BJ (cell line): ENCODE results near the gene LRRC9. TPM values are rescaled to one million over a fixed set of nuclear protein-coding genes. Genes with fewer than 3 reads are reported as not detected.
"Not testable (repeated sequence)": the region's sequence is repeated elsewhere in the genome, so short reads cannot be mapped to it uniquely, and the experiment has no call there.

Experiments used
- CTCF ChIA-PET: fragments of 350-600 bp; formaldehyde crosslinking; extraction: SDS; loops from one replicate; lab custom pipeline; 2021; ENCODE audit warnings: antibody characterized with exemption, inconsistent platforms; lab: Yijun Ruan, JAX
- POLR2A ChIA-PET: fragments of 300-600 bp; sonication (Branson Sonifier 250); formaldehyde crosslinking; extraction: SDS; loops from one replicate; lab custom pipeline; 2021; ENCODE audit warnings: antibody characterized with exemption; lab: Charles Lee
- DNase-seq: peaks from one replicate; pipeline ENCODE4 v3.0.0-alpha.2; 2011; ENCODE audit warnings: low read depth
- H3K27me3 ChIP-seq: 2 replicates; pipeline ENCODE4 v1.6.0; 2011; ENCODE audit warnings: low read length; ENCODE audit not compliant: control insufficient read depth, insufficient read depth
- H3K36me3 ChIP-seq: 2 replicates; pipeline ENCODE4 v1.5.1; 2011; ENCODE audit warnings: low read length; ENCODE audit not compliant: control insufficient read depth, insufficient read depth
- H3K4me3 ChIP-seq: 2 replicates; pipeline ENCODE4 v1.5.1; 2011; ENCODE audit warnings: low read depth, mild to moderate bottlenecking, control low read depth, low read length
- polyA plus RNA-seq: library from polyadenylated mRNA; depleted of rRNA; stranded (reverse); fragments of >200 nt; gene quantifications from 2 replicates; pipeline ENCODE4 v1.2.3, GENCODE V29; 2011
- TF ChIP-seq, protein P1 (sequence below): IDR thresholded peaks from 2 replicates; pipeline ENCODE4 v1.5.1; 2011; ENCODE audit warnings: low read depth, mild to moderate bottlenecking, control low read depth, inconsistent platforms, low read length, moderate library complexity; ENCODE audit not compliant: insufficient read depth

Gene LRRC9
- polyA plus RNA-seq, 1 experiment, result not detected

DNA sequence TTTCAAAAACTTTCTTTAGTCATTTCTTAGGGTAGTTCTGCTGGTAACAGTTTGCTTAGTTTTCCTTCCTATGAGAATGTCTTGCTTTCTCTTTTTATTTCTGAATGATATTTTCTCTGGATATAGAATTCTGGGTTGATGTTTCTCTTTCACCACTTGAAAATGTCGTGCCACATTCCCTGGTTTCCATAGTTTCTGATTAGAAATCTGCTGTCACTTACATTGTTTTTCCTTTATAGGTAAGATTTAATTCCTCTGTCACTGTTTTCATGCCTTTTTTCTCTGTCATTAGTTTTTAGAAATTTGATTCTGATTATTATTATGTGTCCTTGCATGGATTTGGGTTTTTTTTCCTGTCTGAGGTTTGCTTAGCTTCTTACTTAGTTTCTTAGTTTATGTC lies 94.5 kb downstream of the LRRC9 start:
- DNase-seq, result no peak
- ChIA-PET CTCF (no interaction called here), POLR2A (no interaction called here)
- Histone ChIP-seq H3K36me3 (no peaks in the 10 kb centered on the region), H3K27me3 (no peaks in the 10 kb centered on the region), H3K4me3 (no peak overlapping the region)
- TF ChIP-seq, protein P1, sequence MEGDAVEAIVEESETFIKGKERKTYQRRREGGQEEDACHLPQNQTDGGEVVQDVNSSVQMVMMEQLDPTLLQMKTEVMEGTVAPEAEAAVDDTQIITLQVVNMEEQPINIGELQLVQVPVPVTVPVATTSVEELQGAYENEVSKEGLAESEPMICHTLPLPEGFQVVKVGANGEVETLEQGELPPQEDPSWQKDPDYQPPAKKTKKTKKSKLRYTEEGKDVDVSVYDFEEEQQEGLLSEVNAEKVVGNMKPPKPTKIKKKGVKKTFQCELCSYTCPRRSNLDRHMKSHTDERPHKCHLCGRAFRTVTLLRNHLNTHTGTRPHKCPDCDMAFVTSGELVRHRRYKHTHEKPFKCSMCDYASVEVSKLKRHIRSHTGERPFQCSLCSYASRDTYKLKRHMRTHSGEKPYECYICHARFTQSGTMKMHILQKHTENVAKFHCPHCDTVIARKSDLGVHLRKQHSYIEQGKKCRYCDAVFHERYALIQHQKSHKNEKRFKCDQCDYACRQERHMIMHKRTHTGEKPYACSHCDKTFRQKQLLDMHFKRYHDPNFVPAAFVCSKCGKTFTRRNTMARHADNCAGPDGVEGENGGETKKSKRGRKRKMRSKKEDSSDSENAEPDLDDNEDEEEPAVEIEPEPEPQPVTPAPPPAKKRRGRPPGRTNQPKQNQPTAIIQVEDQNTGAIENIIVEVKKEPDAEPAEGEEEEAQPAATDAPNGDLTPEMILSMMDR, result no peak

DNA sequence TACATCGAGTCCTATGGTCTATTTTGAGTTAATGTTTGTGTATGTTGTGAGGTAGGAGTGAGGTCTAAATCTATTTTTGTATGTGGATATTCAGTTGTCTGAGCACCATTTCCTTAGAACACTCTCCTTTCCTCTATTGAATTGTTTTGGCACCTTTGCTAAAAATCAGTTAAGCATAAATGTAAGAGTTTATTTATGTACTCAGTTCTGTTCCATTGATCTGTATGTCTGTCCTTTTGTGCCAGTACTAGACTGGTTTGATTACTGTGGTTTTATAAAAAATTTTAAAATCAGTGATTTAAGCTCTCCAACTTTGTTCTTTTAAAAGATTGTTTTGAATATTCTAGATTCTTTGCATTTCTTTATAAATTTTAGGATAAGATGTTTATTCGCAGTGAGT lies 101.7 kb downstream of the LRRC9 start:
- POLR2A ChIA-PET, result no interaction called here
- CTCF ChIA-PET, result no interaction called here
- Histone ChIP-seq H3K4me3 (no peak overlapping the region), H3K27me3 (no peaks in the 10 kb centered on the region), H3K36me3 (no peaks in the 10 kb centered on the region)
- TF ChIP-seq, protein P1, result no peak
- no peak for DNase-seq

DNA sequence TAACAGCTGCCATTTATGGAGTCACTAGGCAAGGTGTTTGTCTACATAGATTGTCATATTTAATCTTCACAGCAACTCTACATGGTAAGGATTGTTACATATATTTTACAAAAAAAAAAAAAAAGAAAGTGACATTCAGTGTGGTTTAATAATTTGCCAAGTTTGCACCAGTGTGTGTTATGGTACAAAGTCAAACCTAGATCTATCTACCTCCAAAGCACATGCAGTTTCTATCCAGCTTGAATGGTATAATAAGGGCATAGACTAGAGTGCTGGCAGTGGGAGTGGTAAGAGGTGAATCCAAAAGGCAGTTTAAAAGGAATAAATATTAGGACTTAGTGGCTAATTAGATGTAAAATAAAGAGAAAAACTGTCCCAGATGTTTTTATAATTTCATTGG lies 105.6 kb downstream of the LRRC9 start:
- DNase-seq, result no peak
- ChIA-PET CTCF (no interaction called here), POLR2A (no interaction called here)
- TF ChIP-seq, protein P1, result no peak
- Histone ChIP-seq H3K36me3 (no peaks in the 10 kb centered on the region), H3K4me3 (no peak overlapping the region), H3K27me3 (no peaks in the 10 kb centered on the region)

DNA sequence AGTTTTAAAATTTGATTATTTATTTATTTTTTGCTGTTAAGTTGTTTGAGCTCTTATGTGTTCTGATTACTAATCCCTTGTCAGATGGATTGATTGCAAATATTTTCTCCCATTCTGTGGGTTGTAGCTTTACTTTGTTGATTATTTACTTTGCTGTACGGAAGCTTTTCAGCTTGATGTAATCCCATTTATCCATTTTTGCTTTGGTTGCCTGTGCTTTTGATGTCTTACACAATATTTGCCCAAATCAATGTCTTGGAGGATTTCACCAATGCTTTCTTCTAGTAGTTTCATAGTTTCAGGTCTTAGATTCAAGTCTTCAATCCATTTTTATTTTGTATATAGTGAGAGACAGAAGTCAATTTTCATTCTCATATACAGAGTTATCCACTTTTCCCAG lies 115.2 kb downstream of the LRRC9 start:
- ChIA-PET CTCF (no interaction called here), POLR2A (no interaction called here)
- TF ChIP-seq, protein P1, result no peak
- H3K27me3 ChIP-seq, result no peaks in the 10 kb centered on the region
- H3K36me3 ChIP-seq, result no peaks in the 10 kb centered on the region
- no peak for DNase-seq
- no peak overlapping the region for H3K4me3 ChIP-seq

DNA sequence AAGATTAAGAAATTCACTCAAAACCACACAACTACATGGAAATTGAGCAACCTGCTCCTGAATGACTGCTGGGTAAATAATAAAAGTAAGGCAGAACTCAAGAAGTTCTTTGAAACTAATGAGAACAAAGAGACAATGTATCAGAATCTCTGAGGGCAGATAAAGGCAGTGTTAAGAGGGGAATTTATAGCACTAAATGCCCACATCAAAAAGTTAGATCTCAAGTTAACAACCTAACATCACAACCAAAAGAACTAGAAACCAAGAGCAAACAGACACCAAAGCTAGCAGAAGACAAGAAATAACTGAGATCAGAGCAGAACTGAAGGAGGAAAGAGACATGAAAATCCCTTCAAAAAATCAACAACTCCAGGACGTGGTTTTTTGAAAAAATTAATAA lies 128.0 kb downstream of the LRRC9 start:
- DNase-seq, H3K27me3 ChIP-seq, POLR2A ChIA-PET, H3K4me3 ChIP-seq, H3K36me3 ChIP-seq: not testable (repeated sequence)
- CTCF ChIA-PET, result interaction anchor here (0.6 kb wide), 1 partner anchor 77 kb away, joined by 4 read pairs; no protein-coding TSS in a partner anchor

DNA sequence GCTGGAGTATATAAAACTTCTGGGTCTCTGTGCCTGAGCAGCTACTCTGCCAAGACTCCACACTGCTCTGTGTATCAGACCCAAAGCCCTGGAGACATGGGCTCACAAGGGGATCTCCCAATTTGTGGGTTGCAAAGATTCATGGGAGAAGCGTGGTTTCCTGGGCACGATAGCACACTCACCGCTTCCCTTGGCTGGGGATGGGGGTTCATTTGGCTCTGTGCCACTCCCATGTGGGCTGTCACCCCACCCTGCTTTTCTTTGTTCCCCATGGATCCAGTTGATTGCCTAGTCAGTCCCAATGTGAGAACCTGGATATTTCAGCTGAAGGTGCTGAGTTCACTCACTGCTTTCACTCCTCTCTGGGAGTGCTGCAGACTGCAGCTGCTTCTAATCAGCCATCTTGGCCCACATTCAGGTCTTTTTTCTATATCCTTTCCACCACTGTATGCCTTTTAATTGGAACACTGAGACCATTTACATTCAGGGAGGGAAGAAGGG lies 131.8 kb downstream of the LRRC9 start:
- Histone ChIP-seq H3K4me3 (no peak overlapping the region), H3K27me3 (no peaks in the 10 kb centered on the region), H3K36me3 (no peaks in the 10 kb centered on the region)
- CTCF ChIA-PET, result no interaction called here
- DNase-seq, result peak; percentile 2
- TF ChIP-seq, protein P1, result no peak
- POLR2A ChIA-PET, result no interaction called here
